NCI-H1694 treated with DMSO at 0.1 percent for 48 hours (cell line): ENCODE measurements around the gene LRIT1.

Source experiments
- DNase-seq: peaks from one replicate; lab custom pipeline; 2025; lab: John Stamatoyannopoulos, UW

The LRIT1 gene

GRCh38 chr10:84214046-84214572, 27.2 kb downstream of the LRIT1 start:
- no peak for DNase-seq

- DNase-seq, result no peak
Measured at GRCh38 chr10:84213076-84213475, 28.3 kb downstream of the LRIT1 start.

GRCh38 chr10:84212014-84212413, 29.3 kb downstream of the LRIT1 start:
- DNase-seq, result no peak

GRCh38 chr10:84211566-84211965, 29.8 kb downstream of the LRIT1 start:
- DNase-seq, result no peak

GRCh38 chr10:84208023-84208422, 33.3 kb downstream of the LRIT1 start:
- DNase-seq, result no peak

- no peak for DNase-seq
Measured at GRCh38 chr10:84205853-84206525, 35.4 kb downstream of the LRIT1 start.

- DNase-seq, result peak; percentile 81
Measured at GRCh38 chr10:84205049-84205852, 36.1 kb downstream of the LRIT1 start.

- DNase-seq, result no peak
Measured at GRCh38 chr10:84204610-84205009, 36.7 kb downstream of the LRIT1 start.

GRCh38 chr10:84204122-84204521, 37.2 kb downstream of the LRIT1 start:
- DNase-seq, result no peak

- no peak for DNase-seq
Measured at GRCh38 chr10:84202349-84202748, 39.0 kb downstream of the LRIT1 start.

- DNase-seq, result no peak
Measured at GRCh38 chr10:84201682-84202081, 39.7 kb downstream of the LRIT1 start.

- DNase-seq, result no peak
Measured at GRCh38 chr10:84201244-84201606, 40.1 kb downstream of the LRIT1 start.

GRCh38 chr10:84200537-84201243, 40.7 kb downstream of the LRIT1 start:
- no peak for DNase-seq

- DNase-seq, result no peak
Measured at GRCh38 chr10:84198206-84198915, 43.0 kb downstream of the LRIT1 start.

- no peak for DNase-seq
Measured at GRCh38 chr10:84197643-84198042, 43.7 kb downstream of the LRIT1 start.

- no peak for DNase-seq
Measured at GRCh38 chr10:84196941-84197340, 44.4 kb downstream of the LRIT1 start.

- no peak for DNase-seq
Measured at GRCh38 chr10:84196083-84196482, 45.3 kb downstream of the LRIT1 start.

GRCh38 chr10:84195044-84195830, 46.1 kb downstream of the LRIT1 start:
- DNase-seq, result no peak

GRCh38 chr10:84194424-84195043, 46.8 kb downstream of the LRIT1 start, which contains the start of gene CDHR1:
CDHR1 (plus strand) TSS chr10:84194537; CDS start chr10:84194761, 224 bp downstream.
- peak; percentile 26 for DNase-seq

- DNase-seq, result no peak
Measured at GRCh38 chr10:84193846-84194423, 47.4 kb downstream of the LRIT1 start.
